ENCODE measurements around the gene FGFRL1.
"Not testable (repeated sequence)": the region's sequence is repeated elsewhere in the genome, so short reads cannot be mapped to it uniquely, and the experiment has no call there.

The FGFRL1 gene

DNA sequence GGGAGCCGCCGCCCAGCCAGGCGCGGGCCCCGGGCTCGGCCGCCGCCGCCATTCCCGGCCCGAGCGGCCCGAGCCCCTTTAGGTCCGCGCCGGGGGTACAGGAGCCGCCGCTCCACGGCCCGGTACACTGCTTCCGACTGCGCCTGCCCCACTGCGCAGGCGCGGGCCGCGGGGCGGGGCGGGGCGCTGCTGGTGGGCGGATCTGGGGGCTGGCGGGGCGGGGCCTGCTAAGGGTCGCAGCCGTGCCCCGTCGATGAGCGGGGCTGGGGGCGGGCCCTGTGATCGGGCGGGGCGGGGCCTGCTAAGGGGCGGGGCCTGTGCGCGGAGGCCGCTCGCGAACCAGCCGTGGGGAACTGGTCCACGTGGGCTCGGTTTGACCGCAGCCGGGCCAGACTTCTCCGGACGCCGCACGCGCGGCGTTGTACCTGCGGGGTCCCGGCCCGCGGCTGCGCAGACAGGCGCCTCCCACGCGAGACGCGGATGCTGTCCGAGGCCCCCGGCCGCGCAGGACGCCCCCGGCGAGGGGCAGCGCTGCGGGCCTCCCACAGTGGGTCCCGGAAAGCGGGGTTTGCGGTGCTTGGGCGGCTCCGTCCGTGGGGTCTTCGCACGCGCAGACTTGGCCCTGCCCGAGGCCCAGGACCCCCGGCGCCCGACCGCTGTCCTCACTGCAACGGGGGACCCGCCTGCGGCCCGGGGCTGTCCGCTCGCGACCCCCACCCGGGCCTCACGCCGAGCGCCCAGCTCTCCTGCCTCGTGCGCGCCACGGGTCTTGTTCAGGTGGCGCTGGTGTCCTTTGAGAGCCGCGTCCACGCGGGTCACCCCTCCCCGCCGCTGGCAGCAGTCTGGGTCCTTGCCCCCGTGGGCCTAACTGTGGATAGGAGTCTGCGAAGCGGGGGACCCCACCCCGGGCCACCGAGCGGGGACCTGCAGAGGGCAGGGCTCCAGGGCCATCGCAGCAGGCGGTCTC lies 37.7 kb upstream of the FGFRL1 start, which contains the start of gene DGKQ:
Gene DGKQ, minus strand, starts transcription at position 139 of the 967 bp plus-strand sequence. Its CDS starts 87 bp downstream, at position 52.
- FAIRE-seq: no peak

DNA sequence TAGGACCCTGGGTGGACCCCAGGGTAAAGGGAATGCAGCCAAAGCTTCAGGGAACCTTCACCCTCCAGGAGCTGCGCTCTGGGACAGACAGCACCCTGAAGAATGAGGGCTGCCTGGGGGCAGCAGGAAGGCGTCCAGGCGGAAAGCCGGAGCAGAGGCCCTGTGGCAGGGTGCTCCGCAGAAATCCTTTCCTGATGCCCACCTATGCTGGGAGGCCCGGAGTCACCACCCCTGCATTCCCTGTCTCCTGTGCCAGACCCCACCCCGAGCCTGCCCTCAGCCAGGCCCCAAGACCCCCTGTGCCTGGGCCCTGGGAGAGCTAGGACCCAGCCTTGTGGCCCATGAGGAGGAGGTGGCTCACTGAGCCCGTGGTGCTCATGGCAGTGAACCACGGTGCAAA lies 36.8 kb upstream of the FGFRL1 start:
- FAIRE-seq: no peak

DNA sequence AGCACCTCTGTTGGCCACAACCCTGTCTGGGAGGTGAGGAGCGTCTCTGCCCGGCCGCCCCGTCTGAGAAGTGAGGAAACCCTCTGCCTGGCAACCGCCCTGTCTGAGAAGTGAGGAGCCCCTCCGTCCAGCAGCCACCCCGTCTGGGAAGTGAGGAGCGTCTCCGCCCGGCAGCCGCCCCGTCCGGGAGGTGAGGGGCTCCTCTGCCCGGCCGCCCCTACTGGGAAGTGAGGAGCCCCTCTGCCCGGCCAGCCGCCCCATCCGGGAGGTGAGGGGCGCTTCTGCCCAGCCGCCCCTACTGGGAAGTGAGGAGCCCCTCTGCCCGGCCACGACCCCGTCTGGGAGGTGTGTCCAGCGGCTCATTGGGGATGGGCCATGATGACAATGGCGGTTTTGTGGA lies 35.4 kb upstream of the FGFRL1 start:
- not testable (repeated sequence) for FAIRE-seq

DNA sequence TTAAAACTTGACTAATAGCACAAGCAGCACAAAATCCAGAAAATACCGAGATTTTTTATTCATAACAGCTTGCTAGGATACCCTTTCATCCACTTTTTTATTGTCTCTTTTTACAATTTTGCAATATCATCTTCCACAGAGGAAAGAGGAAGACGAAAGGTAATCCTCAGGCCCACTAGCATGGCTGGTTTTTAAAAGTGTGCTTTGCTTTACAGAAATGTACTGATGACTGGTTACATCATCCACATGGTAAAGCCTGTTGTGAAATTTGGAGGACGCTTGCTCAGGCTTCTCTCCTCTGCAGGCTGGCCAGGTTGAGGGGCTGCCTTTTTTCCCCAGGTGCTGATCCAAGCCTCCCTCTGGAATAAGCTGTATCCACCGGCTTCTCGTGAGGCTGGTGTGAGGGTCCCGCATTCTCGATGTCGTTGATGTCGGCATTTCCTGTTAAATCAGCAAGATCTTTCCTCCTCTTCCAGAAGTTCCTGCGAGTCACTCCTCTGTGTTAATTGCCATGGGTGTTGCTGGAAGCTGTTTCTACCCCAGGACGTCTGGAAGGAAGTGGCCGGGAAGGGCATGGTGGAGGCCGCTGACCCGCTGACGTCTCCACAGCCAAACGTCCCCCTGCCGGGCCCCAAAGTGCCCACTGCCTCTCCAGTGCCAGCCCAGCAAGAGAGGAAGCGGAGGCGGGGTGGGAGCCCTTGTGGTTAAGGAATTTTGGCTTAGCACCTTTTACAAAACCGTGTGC lies 32.3 kb upstream of the FGFRL1 start:
- FAIRE-seq: no peak

DNA sequence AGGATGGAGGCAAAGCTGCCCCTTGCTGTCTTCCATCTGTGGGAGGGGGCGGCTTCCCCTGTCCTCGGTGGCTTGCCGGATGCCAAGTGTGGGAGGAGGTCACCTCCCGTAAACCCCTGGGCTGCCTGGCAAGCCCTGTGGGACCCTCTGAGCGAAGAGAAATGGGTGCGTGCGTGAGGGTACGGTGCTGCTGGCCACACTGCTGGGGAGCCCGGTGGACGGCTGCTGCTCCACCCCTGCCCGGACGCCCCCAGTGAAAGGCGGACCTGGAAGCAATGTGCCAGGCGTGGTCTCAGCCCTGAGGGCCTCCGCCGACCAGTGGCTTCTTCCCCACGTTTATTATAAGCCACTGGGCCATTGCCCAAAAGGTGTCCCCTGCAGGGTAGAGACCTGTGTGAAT lies 29.1 kb upstream of the FGFRL1 start:
- FAIRE-seq: no peak

DNA sequence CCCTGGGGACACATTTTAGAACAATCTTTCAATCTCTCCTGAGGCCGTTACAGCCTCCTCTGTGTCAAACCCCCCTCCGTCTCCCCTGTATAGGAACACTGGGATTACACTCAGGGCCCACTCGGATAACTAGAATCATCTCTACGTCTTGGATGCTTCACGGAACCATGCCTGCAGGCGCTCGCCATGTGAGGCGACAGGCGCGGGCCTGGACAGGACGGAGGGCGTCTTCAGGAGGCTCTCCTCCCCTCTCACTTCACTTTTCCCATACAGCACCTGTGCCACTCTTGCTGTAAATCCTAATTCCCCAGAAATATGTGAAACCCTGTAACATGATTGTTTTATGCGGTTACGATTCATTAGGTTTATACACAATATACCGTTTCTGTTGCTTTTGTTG lies 28.6 kb upstream of the FGFRL1 start:
- FAIRE-seq: no peak

DNA sequence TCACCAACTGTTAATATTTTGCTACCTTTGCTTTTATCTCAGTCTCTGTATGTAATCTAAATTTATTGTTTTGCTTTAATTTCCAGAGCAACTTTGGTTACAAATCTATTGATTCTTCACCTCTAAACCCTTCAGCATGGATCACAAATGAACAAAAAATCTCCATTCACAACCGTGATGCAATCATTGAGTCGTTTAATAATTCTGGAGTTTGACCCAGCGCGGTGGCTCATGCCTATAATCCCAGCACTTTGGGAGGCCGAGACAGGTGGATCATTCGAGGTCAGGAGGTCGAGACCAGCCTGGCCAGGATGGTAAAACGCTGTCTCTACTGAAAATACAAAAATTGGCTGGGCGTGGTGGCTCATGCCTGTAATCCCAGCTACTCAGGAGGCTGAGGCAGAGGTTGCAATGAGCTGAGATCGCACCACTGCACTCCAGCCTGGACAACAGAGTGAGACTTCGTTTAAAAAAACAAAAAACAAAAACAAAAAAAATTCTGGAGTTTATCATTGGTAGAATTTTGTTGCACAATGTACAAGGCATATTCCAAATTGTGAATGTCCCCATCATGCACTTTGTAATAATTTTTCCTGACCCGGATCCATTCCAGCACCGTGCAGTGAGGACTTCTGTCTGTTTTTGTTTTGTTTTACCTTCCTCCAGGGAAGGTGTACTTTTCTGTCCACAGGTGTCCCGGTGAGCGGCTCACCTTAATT lies 26.9 kb upstream of the FGFRL1 start:
- no peak for FAIRE-seq

DNA sequence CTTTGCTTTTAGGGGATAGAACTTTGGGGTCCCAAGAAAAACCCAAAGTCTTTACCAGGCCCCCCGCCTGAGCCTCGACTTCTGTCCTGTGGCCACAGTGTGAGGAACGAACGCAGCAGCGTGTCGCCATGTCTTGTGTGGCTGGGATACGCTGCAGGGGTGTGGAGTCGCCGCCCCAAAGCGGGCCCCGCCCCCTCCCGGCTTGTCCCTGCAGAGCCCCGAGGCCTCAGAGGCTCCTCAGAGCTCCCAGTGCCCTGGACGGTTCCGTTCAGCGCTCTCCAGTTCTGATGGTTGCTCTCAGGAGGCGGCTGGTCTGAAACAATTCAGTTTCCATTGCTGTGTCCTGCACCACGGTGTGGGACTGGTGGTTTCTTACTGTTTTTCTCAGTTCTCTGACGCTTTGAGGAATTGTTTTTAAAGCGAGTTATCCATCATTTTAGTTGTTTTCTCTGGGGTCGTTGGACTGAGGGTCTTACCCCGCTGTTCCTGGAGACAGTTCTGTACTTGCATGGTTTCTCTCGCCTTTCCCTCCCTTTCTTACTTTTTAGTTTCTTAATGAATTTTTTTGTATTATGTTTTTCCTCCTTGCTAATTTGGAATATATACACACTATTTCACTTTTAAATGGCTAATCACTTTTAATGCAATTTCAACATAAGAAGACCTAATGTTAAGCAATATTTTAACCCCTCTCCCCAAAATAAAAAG lies 26.1 kb upstream of the FGFRL1 start:
- no peak for FAIRE-seq

DNA sequence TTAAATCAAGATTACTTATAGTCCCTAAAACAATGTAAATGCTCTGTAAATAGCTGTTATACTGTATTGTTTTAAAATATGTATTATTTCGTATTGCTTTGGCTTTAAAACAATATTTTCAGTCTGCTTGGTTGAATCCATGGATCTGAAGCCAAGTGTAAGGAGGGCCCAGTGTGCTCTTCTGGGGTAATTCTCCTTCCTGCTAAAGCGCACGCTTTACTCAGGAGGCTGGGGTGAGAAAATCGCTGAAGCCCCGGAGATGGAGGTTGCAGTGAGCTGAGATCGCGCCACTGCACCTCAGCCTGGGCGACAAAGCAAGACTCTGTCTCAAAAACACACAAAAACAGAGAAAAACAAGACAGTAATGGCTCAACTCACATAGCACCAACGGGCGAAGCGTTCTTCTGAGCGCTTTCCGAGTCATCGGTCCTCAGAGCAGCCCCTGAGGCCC lies 25.0 kb upstream of the FGFRL1 start:
- FAIRE-seq: no peak

DNA sequence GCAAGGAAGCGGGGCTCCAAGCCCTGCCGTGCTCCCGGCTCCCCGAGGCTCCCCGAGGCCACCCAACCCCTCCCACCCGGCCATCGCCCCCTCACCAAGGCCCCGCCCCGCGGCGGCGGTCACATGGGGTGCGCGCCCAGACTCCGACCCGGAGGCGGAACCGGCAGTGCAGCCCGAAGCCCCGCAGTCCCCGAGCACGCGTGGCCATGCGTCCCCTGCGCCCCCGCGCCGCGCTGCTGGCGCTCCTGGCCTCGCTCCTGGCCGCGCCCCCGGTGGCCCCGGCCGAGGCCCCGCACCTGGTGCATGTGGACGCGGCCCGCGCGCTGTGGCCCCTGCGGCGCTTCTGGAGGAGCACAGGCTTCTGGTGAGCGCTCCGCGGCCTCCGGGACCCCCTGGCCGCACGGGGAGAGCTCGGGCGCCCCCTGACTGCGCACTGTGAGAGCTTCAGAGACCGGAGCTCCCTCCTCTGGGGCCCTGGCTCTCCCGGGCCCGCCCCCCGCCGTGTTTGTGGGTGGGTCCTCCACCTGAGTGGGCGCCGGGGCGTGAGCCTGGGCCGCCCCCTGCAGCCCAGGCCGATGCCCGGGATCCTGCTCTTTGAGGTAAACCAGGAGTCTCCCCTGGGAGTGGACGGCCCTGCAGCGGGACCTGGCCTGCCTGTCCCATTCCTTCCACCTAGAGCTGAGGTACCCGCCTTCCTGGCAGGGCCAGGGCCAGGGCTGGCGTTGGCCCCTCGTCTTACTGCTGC lies 24.4 kb upstream of the FGFRL1 start, which contains the start of gene IDUA:
Gene IDUA, plus strand, starts transcription at position 166 of the 745 bp plus-strand sequence. Its CDS starts 41 bp downstream, at position 207.
- no peak for FAIRE-seq

DNA sequence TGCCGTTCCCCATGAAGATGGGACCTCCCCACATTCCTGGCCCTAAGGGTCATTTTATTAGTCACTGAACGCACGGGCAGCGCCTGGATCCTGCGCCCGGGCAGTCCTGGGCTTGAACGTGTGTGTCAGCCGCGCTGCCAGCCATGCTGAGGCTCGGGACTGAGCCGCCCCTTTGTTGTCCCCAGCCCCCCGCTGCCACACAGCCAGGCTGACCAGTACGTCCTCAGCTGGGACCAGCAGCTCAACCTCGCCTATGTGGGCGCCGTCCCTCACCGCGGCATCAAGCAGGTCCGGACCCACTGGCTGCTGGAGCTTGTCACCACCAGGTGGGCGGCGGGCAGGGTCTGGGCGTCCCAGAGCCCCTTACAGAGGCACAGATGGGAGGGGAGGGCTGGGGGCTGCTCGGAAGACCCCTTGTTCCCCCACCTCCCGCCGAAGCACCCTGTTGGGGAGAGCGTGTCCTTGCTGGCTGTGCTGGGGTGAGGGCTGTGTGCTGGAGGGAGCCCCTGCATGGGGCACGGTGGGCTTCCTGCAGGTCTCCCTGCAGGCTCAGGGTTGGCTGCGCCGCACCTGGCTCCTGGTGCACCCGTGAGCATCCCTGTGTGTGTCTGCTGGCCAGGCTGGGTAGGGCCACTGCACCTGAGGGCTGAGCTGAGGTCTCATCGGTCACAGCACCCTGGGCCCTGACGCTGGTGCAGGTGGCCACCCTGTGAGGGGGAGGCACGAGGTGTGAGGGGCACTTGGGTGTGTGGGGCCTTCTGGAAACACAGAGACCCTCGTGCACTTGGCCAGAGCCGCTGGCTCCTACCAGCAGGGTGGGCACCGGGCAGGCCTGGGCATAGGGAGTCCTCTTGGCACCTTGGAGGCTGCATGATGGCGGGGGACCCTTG lies 23.6 kb upstream of the FGFRL1 start:
- no peak for FAIRE-seq

DNA sequence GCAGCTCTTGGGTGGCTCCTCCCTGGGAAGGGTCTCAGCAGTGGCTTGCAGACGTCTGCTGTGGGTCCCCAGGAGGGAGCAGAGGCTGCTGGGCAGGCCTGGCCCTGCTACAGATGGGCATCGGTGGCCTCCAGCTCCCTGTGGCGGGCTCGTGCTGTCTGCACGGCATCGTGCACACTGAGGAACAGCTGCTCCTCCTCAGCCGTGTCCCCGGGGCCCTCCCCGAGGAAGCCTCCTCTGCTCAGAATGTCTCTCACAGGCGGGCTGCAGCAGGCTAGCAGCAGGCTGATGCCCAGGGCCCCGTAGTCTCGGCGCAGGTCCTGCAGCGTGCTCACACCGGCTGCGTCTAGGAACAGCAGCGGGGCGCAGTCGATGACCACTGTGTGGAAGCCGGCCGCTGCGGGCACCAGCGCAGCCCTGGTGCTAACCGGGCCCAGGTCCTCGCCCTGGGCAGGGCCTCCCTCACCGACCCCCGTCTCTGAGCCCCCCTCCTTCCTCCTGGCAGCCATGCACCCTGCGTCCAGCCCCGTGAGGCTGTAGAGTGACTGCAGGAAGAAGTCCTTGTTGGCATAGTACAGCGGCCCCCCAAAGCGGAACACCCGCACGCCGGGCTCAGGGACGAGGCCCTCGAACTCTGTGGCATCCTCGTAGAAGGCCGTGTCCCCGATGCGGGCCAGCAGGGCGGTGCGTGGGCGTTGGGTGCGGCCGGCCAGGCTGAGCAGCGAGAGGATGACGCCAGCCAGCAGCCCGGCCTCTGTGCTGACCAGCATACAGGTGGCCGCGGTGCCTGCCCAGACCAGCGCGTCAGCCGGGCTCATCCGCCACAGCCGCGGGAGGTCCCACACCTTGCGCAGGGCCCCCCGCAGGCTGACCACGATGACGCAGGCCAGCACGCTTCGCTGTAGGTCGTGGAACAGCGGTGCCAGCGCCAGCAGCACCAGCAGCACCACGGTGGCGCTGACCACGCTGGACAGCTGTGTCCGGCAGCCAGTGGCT lies 22.4 kb upstream of the FGFRL1 start:
- FAIRE-seq: no peak

DNA sequence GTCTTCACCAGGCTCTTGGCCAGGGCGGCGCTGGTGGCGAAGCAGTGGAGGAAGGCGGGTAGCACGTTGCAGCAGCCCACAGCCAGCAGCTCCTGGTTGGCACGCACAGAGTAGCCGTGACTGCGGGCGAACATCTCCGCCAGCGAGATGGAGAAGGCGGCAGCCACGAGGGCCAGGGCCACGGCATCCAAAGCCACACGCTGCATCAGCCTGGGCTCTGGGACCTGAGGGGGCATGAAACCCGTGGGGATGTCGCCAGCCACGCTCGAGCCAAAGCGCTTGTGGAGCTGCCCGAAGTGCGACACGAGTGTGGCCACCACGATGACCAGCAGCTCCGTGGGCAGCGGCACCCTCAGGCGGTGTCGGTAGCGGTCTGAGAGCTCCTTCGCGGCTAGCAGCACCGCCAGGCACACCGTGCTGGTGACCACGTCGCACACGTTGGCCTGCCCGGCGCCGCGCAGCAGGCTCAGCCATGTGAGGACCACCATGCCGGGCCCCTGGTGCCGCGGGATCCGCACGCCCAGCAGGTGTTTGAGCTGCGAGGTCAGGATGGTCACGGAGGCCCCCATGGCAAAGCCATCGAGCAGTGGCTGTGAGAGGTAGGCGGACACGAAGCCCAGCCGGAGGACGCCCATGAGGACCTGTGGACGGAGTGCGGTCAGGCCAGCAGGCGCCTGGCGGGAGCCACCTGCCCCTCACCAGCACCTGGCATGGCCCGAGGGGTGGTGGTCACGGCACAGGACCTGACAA lies 21.5 kb upstream of the FGFRL1 start:
- FAIRE-seq: no peak

DNA sequence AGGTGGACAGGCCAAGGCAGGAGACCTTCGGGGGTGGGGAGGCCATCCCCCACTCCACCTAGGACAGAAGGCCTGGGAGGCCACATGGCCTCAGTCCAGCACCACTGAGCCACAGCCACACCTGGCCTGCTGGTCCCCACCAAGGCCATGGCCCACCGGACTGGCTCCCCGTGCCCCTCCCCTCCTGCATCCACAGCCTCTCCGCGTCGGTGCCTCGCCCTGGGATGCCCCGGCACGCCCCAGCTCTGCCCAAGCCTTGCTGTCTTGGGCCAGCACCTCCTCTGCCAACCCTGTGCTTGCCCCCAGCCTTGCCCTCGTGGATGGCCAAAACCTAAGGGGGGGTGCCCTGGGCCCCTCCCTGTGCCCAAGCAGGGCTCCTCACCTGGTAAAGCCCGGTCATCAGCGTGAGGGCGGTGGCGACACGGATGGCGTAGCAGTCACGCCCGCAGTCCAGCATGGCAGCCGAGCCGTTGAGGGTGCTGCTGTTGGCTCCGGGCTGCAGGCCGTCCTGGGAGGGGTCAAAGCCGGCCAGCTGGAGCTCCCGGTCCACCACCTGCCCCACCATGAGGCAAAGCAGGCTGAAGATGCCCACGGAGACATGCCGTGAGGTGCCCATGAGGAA lies 20.6 kb upstream of the FGFRL1 start:
- FAIRE-seq: no peak

DNA sequence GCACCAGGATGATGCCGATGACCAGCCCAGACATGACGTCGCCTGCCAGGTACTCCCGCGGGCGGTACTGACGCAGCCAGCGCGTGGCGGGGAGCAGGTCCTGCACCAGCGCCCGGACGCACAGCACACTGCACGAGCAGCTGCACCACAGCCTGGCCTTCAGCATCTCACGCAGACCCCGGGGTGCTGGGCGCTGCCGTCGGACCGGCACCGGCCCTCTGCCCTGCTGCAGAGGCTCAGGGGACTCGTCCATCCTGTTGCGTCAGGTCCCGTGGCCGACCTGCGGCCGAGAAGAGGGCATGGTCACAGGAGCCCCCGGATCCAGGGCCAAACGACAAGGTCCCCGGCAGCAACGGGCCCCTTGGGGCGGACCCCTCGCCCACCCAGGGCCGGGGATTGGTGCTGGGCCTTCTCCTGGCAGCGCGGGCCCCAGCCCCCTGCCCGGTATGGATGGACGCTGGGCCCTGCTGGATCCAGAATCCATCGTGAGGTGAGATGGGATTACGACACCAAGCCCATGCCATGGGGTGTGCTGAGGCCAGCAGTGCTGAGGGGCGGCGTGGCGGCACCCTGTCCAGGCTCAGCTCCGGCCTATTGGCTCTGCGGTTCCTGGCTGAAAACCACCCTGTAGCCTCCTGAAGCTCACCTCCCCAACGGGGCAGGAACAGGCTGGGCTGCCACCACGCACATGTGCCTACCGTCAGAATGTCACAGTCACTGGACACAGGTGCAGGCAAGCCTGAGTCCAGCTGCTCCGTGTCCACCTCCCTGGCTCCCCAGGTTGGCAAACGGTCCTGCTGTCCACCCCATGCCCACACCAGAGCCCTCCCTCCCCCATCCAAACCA lies 19.8 kb upstream of the FGFRL1 start:
- FAIRE-seq: no peak

DNA sequence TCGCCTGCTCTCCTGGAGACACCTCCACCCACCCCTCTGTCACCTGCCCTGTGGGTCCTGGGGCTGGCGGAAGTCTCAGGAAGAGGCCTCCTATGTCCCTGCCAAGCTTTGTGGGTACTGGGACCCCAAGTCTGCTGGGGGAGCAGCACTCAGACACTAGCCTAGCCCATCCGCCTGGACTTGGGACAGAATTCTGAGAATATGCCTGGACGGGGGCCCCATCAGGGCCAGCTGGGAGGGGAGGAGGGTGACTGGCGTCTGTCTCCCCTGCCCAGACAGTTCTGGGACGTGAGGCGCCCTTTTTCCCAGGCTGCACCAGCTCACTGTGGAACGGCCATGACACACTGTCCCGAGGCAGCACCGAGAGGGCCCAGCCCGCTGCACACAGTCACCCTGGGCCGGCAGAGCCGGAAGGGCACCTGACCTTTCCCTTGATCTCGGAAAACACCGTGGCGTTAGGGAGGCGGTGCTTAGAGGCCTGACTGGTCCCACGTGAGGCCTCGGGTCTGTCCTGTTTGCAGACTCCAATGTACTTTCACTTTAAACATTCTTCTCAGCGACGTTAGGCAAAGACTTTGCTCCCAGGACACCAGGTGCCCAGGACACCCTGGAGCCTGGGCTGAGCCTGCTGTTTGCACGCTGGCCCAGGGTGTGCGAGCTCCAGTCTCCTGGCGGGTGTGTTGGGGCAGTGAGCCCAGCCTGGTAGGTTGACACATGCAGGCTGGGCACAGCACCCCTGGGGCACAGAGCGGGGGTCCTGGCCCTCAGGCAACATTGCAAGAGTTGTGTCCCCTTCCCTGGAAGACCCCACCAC lies 18.9 kb upstream of the FGFRL1 start:
- no peak for FAIRE-seq
